HS-27A (cell line): ENCODE measurements around the gene CCDC85A.

ENCODE experiments used
- DNase-seq: peaks from one replicate; pipeline ENCODE4 v3.0.0-alpha.2; 2012; ENCODE audit warnings: low read depth, missing footprints

CCDC85A gene

GRCh38 chr2:56195563-56195962 lies 11.8 kb downstream of the CCDC85A start:
- no peak for DNase-seq

DNA sequence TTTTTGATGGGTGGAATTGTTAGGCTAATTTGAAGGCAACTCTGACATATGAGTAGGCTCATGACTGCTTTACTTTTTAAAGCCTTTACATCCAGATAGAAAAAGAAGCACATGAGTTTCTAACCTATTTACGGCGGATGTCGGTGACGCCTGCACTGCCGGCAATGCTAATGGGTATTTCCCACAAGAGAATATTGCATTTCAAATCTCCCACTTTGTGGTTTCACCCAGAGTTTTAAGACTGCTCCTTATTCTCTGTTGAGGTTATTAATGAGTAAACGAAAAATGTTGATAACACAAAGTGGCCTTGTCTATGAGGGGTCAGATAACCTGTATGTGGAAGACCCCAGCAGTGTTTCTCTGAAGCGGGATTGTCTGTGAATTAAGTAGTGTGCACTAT lies 14.0 kb downstream of the CCDC85A start:
- no peak for DNase-seq

DNA sequence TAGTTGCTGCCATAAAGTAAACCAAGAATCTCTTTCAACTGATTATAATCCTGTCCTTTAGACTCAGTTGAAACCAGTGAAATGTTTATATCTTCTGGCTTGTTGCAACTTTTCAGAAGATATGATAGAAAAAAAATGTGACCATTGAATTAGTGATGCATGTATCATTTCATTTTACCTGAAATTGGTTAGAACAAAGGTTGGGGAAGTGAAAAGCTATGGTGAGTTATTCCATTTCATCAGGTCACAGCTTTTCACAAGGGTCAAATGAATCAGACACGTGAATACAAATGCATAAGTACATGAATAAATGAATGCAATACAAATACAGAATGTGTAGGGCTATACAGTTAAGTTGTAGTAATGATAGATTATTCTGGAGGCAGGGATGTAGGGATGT lies 15.1 kb downstream of the CCDC85A start:
- no peak for DNase-seq

GRCh38 chr2:56199492-56199891 lies 15.7 kb downstream of the CCDC85A start:
- DNase-seq: peak; percentile 64

- DNase-seq: no peak
Measured at GRCh38 chr2:56202381-56203121, 18.8 kb downstream of the CCDC85A start.

DNA sequence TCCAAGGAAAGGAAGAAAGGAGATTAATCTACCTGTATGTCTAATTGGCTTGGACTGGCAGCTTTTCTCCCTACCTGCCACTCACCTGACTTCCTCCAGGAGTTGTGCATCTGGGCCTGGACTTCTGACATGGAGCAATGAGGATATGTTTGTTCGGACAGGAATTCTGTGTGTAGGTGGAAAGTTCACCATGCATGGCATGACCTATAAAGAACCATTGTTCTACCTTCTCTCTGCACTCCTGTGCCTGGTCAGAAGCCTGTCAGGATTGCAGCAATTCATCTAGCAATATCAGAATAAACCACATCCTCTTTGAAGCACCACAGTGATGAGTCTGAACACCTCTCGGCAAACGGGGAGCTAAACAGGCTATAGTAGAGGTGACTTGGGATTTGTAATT lies 20.8 kb downstream of the CCDC85A start:
- no peak for DNase-seq

GRCh38 chr2:56206250-56206649 lies 22.5 kb downstream of the CCDC85A start:
- DNase-seq: no peak

GRCh38 chr2:56207760-56208159 lies 24.0 kb downstream of the CCDC85A start:
- DNase-seq: no peak

GRCh38 chr2:56208380-56208779 lies 24.6 kb downstream of the CCDC85A start:
- no peak for DNase-seq

GRCh38 chr2:56209701-56210100 lies 25.9 kb downstream of the CCDC85A start:
- DNase-seq: no peak

- DNase-seq: no peak
Measured at GRCh38 chr2:56210291-56210690, 26.5 kb downstream of the CCDC85A start.

- DNase-seq: no peak
Measured at GRCh38 chr2:56211048-56211447, 27.3 kb downstream of the CCDC85A start.

GRCh38 chr2:56215911-56216310 lies 32.1 kb downstream of the CCDC85A start:
- no peak for DNase-seq

DNA sequence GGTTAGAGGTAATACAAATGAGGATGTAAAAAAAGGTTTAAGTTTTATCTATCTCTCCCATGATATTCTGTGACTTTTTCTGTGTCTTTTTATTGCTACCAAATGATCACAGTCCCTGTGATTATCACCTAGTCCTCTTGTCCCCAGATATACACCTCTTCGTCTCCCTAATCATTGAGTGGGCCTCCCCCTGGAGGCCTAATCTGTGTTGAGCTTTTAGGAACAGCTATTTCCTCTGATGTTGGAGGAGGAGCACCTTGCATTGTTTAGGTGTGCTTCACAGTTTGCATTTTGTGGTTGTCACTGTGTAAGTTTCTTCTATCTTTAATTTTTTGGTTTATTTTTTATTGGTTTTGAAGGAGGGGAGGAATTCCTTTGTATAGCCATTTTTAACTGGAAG lies 33.3 kb downstream of the CCDC85A start:
- no peak for DNase-seq

- no peak for DNase-seq
Measured at GRCh38 chr2:56222481-56222880, 38.7 kb downstream of the CCDC85A start.

GRCh38 chr2:56224316-56224715 lies 40.5 kb downstream of the CCDC85A start:
- DNase-seq: no peak

DNA sequence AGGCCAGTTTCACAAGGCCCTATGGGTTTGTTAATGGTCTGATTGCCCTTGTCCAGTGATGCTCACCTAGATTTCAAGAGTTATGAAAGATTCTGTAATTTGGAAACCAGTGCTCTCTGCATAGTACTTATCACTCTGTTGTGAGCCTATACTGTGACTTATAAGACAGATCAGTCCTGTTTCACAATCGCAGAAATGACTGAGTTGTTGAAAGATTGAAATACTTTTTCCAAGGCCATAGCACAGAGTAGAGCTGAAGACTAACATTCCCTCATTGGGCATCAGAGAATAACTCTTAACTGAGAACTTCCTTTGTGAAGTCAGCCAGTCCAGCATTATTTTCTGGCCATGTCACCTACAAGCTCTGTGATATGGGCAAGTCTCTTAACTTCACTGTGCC lies 44.0 kb downstream of the CCDC85A start:
- no peak for DNase-seq

DNA sequence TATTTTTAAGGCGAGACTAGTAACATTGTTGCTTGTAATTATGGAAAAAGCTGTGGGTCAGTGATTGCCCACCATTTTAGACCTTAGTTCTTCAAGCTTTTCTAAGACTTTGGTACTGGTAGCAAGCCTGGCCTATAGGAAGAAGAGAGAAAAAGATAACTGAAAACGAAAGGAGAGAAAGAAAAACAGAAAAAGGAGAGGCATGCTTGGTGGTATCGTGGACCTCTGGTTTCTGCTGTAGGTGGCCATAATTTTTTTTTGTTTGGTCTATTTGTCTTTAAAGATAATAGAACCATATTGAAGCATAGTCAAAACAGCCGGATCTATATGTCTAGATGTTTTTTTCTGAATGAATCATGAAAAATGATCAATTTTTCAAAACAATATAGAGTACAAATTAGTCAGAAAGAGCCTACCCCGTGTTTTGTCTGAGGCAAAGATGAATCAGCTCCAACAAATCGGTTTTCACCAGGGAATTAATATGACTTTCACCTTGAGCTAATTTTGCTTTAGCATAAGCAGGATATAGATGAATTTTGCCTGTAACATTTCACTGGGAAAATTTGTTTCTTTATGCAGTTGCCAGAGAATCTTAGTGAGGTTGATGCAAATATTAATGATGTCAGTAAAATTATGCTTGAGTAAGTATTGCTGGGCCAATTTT lies 45.7 kb downstream of the CCDC85A start:
- DNase-seq: no peak

DNA sequence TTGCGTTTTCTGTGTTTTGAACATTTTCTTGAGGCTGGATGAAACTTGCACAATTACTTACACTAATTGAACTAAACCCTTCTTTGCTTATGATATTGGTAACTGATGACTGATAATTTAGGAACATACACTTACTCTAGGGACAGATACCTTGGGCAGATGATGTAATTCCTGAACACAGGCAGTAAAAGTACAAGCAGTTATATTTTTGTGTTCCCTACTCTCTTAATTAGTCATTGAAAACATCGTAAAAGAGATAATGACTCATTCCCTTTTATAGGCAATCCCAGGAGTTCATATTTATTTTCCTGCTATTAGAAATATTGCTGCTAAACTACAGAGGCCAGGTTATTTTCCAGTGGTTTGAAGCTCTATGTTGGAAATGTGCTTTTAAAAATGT lies 46.4 kb downstream of the CCDC85A start:
- DNase-seq: no peak

DNA sequence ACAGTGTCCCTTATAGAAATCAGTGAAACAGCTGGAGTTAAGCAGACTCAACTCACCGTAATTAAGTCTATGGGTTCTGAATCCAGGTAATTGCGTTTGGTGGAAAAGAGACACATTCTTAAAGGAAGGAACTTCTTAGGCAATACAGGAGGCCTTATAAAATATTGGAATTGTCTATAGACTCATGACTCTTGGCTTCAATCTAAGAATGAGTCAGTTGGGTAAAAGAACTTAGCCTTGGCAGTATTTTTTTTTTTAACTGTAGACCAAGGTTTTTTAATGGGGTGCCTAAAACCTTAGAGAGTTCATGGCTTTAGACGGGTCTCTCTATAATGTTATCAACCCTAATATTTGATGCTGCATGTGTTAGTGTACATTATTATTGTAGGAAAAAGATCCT lies 47.6 kb downstream of the CCDC85A start:
- DNase-seq: no peak

- no peak for DNase-seq
Measured at GRCh38 chr2:56232912-56233311, 49.1 kb downstream of the CCDC85A start.

GRCh38 chr2:56234241-56234640 lies 50.5 kb downstream of the CCDC85A start:
- no peak for DNase-seq

GRCh38 chr2:56239030-56239429 lies 55.2 kb downstream of the CCDC85A start:
- DNase-seq: no peak

DNA sequence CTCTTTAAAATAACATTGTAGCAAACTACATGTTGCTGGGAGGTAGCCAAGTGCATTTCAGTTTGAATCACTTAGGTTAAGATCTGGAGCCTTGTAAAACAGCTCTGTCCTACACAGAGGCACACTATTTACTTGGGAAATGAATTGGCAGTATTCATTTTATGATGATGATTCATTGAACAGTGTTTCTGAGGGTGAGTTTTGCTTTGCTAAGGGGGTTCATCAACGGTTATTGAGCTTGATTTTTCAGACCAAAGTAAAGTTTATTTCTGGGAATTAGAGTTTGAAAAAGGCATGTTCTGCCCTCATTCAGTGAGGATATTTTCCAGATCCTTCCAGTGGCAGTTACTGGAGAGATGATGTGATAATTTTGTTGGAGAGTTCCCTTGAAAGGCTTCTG lies 55.6 kb downstream of the CCDC85A start:
- no peak for DNase-seq
